ENCODE data around the gene GLYAT. TPM values are rescaled to one million over a fixed set of nuclear protein-coding genes. Genes with fewer than 3 reads are reported as not detected.
"Not testable (repeated sequence)": the region's sequence is repeated elsewhere in the genome, so short reads cannot be mapped to it uniquely, and the experiment has no call there.

Gene GLYAT
- total RNA-seq, 1 donor from 2014 or later, result not detected

GRCh38 chr11:58744988-58745704 is 13.4 kb upstream of the GLYAT start:
- DNase-seq (ENCODE audit: low read depth in 2 of 2), result no peak

- DNase-seq (ENCODE audit: low read depth in 2 of 2), result no peak
Observed at GRCh38 chr11:58742981-58743880, 11.5 kb upstream of the GLYAT start.

- DNase-seq (ENCODE audit: low read depth in 2 of 2), result no peak
Observed at GRCh38 chr11:58742140-58742539, 10.4 kb upstream of the GLYAT start.

GRCh38 chr11:58741127-58741526 is 9.4 kb upstream of the GLYAT start:
- DNase-seq (ENCODE audit: low read depth in 2 of 2), result no peak

GRCh38 chr11:58740447-58740846 is 8.7 kb upstream of the GLYAT start:
- no peak for DNase-seq (ENCODE audit: low read depth in 2 of 2)

- no peak for DNase-seq (ENCODE audit: low read depth in 2 of 2)
Observed at GRCh38 chr11:58739725-58740430, 8.1 kb upstream of the GLYAT start.

GRCh38 chr11:58734681-58735490 is 3.1 kb upstream of the GLYAT start:
- DNase-seq (ENCODE audit: low read depth in 2 of 2), result no peak

- no peak for DNase-seq (ENCODE audit: low read depth in 2 of 2)
Observed at GRCh38 chr11:58730507-58731089, 1.1 kb downstream of the GLYAT start.

GRCh38 chr11:58727415-58727797 is 4.3 kb downstream of the GLYAT start:
- DNase-seq (ENCODE audit: low read depth in 2 of 2), result no peak

GRCh38 chr11:58726737-58727414 is 4.9 kb downstream of the GLYAT start:
- DNase-seq (ENCODE audit: low read depth in 2 of 2), result no peak

- DNase-seq (ENCODE audit: low read depth in 2 of 2), result no peak
Observed at GRCh38 chr11:58719406-58720117, 12.2 kb downstream of the GLYAT start.

GRCh38 chr11:58712531-58712930 is 19.2 kb downstream of the GLYAT start:
- no peak for DNase-seq (ENCODE audit: low read depth in 2 of 2)

- no peak for DNase-seq (ENCODE audit: low read depth in 2 of 2)
Observed at GRCh38 chr11:58711832-58712231, 19.9 kb downstream of the GLYAT start.

GRCh38 chr11:58707767-58708166 is 24.0 kb downstream of the GLYAT start:
- DNase-seq (ENCODE audit: low read depth in 2 of 2), result no peak

- not testable (repeated sequence) for DNase-seq (ENCODE audit: low read depth in 2 of 2)
Observed at GRCh38 chr11:58696825-58697224, 34.9 kb downstream of the GLYAT start.

- no peak for DNase-seq (ENCODE audit: low read depth in 2 of 2)
Observed at GRCh38 chr11:58693026-58693425, 38.7 kb downstream of the GLYAT start.

GRCh38 chr11:58691675-58692074 is 40.1 kb downstream of the GLYAT start:
- no peak for DNase-seq (ENCODE audit: low read depth in 2 of 2)

GRCh38 chr11:58688789-58689503 is 42.8 kb downstream of the GLYAT start:
- DNase-seq (ENCODE audit: low read depth in 2 of 2), result no peak
